WTC11 (cell line): ENCODE data around the gene GRK7.
"Not testable (repeated sequence)": the region's sequence is repeated elsewhere in the genome, so short reads cannot be mapped to it uniquely, and the experiment has no call there.

ENCODE experiments used
- ATF1 ChIP-seq: sonication (generic); formaldehyde crosslinking; IDR thresholded peaks from 2 replicates; pipeline ENCODE4 v1.8.1; 2023; ENCODE audit warnings: mild to moderate bottlenecking, moderate library complexity, missing genetic modification reagents
- CTCF ChIP-seq: fragments of 200-600 bp; IDR thresholded peaks from 2 replicates; pipeline ENCODE4 v1.8.0; 2022; ENCODE audit warnings: antibody characterized with exemption
- HMGXB4 ChIP-seq: sonication (generic); formaldehyde crosslinking; IDR thresholded peaks from 2 replicates; pipeline ENCODE4 v1.8.1; 2023; ENCODE audit warnings: mild to moderate bottlenecking, moderate library complexity, missing genetic modification reagents
- MYBL2 ChIP-seq: sonication (generic); formaldehyde crosslinking; IDR thresholded peaks from 2 replicates; pipeline ENCODE4 v1.8.1; 2023; ENCODE audit warnings: mild to moderate bottlenecking, moderate library complexity, missing genetic modification reagents
- NR2C2 ChIP-seq: sonication (generic); formaldehyde crosslinking; IDR thresholded peaks from 2 replicates; pipeline ENCODE4 v1.8.0; 2022; ENCODE audit warnings: mild to moderate bottlenecking, missing genetic modification reagents
- PRRX2 ChIP-seq: fragments of 250-450 bp; sonication (Bioruptor Pico); IDR thresholded peaks from 2 replicates; pipeline ENCODE4 v1.8.0; 2021; ENCODE audit warnings: mild to moderate bottlenecking
- TCF7 ChIP-seq: sonication (generic); formaldehyde crosslinking; IDR thresholded peaks from 2 replicates; pipeline ENCODE4 v1.8.0; 2022; ENCODE audit warnings: mild to moderate bottlenecking, low read depth, missing genetic modification reagents, moderate library complexity
- TEAD4 ChIP-seq: sonication (generic); formaldehyde crosslinking; IDR thresholded peaks from 2 replicates; pipeline ENCODE4 v1.8.0; 2022; ENCODE audit warnings: mild to moderate bottlenecking, missing genetic modification reagents
- ZBTB21 ChIP-seq: sonication (generic); formaldehyde crosslinking; IDR thresholded peaks from 2 replicates; pipeline ENCODE4 v1.8.1; 2023; ENCODE audit warnings: mild to moderate bottlenecking, missing genetic modification reagents, borderline replicate concordance
- ZNF396 ChIP-seq: fragments of 250-450 bp; sonication (Bioruptor Pico); IDR thresholded peaks from 2 replicates; pipeline ENCODE4 v1.8.0; 2021; ENCODE audit warnings: mild to moderate bottlenecking, moderate library complexity, borderline replicate concordance
- TF ChIP-seq, protein P1 (sequence below): sonication (generic); formaldehyde crosslinking; IDR thresholded peaks from 2 replicates; pipeline ENCODE4 v1.8.0; 2023; ENCODE audit warnings: missing genetic modification reagents
- TF ChIP-seq, protein P2 (sequence below): sonication (generic); formaldehyde crosslinking; IDR thresholded peaks from 2 replicates; pipeline ENCODE4 v1.8.0; 2022; ENCODE audit warnings: mild to moderate bottlenecking, missing genetic modification reagents

DNA sequence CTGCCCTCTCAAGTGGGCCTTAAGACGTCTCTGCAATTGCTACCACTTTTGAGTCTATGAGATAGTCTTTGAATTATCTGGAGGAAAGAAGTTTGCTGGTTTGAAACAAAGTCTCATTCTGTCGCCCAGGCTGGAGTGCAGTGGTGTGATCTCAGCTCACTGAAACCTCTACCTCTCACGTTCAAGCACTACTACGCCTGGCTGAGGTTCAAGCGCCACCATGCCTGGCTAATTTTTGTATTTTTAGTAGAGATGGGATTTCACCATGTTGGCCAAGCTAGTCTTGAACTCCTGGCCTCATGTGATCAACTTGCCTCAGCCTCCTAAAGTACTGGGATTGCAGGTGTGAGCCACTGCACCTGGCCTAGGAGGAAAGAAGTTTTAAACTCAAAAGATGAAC lies 25.5 kb downstream of the GRK7 start:
- TF ChIP-seq ZNF396 (CRISPR knock-in tag); CTCF; PRRX2; ATF1 (CRISPR knock-in tag); TCF7; ZBTB21 (CRISPR knock-in tag); HMGXB4 (CRISPR knock-in tag); NR2C2 (CRISPR knock-in tag); MYBL2; TEAD4 (CRISPR knock-in tag): not testable (repeated sequence)
- TF ChIP-seq, protein P1, sequence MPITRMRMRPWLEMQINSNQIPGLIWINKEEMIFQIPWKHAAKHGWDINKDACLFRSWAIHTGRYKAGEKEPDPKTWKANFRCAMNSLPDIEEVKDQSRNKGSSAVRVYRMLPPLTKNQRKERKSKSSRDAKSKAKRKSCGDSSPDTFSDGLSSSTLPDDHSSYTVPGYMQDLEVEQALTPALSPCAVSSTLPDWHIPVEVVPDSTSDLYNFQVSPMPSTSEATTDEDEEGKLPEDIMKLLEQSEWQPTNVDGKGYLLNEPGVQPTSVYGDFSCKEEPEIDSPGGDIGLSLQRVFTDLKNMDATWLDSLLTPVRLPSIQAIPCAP (CRISPR knock-in tag) = not testable (repeated sequence)
- TF ChIP-seq, protein P2, sequence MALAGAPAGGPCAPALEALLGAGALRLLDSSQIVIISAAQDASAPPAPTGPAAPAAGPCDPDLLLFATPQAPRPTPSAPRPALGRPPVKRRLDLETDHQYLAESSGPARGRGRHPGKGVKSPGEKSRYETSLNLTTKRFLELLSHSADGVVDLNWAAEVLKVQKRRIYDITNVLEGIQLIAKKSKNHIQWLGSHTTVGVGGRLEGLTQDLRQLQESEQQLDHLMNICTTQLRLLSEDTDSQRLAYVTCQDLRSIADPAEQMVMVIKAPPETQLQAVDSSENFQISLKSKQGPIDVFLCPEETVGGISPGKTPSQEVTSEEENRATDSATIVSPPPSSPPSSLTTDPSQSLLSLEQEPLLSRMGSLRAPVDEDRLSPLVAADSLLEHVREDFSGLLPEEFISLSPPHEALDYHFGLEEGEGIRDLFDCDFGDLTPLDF (CRISPR knock-in tag) = not testable (repeated sequence)
